CD8-positive, alpha-beta memory T cell (primary cell): Measurements from ENCODE around the gene TMEM109. TPM values are rescaled to one million over a fixed set of nuclear protein-coding genes. Genes with fewer than 3 reads are reported as not detected.

ENCODE experiments used
- CTCF ChIA-PET: fragments of 350-600 bp; sonication (Branson Sonifier 250); formaldehyde crosslinking; loops from one replicate; lab custom pipeline; 2021; ENCODE audit warnings: antibody characterized with exemption; lab: Charles Lee
- POLR2A ChIA-PET: fragments of 350-600 bp; sonication (Branson Sonifier 250); formaldehyde crosslinking; loops from one replicate; lab custom pipeline; 2021; ENCODE audit warnings: antibody characterized with exemption; lab: Charles Lee
- DNase-seq, 5 donors: peaks; one replicate each; pipeline versions ENCODE4 v3.0.0 to v3.0.0-alpha.2; 2020 to 2022; ENCODE audit warnings: mixed read lengths in 1 of 5
- H3K27ac ChIP-seq: one replicate; pipeline ENCODE4 v1.7.0; 2013; ENCODE audit warnings: low read depth, mild to moderate bottlenecking, low read length, moderate library complexity
- H3K27me3 ChIP-seq: 2 replicates; pipeline ENCODE4 v1.7.0; 2013; ENCODE audit warnings: low read length, mild to moderate bottlenecking; ENCODE audit not compliant: insufficient read depth, poor library complexity, severe bottlenecking
- H3K36me3 ChIP-seq: 2 replicates; pipeline ENCODE4 v1.7.0; 2013; ENCODE audit warnings: mild to moderate bottlenecking, low read length, moderate library complexity; ENCODE audit not compliant: insufficient read depth
- H3K4me1 ChIP-seq: 2 replicates; pipeline ENCODE4 v1.7.0; 2013; ENCODE audit warnings: mild to moderate bottlenecking, low read length, moderate library complexity; ENCODE audit not compliant: insufficient read depth
- H3K4me3 ChIP-seq: 2 replicates; pipeline ENCODE4 v1.7.0; 2013; ENCODE audit warnings: mild to moderate bottlenecking, low read length
- H3K9me3 ChIP-seq: 2 replicates; pipeline ENCODE4 v1.7.0; 2013; ENCODE audit warnings: mild to moderate bottlenecking, low read length
- H3K27ac Mint-ChIP-seq, 8 donors: one replicate each; pipeline ENCODE4 v1.8.0; 2020 to 2021; ENCODE audit warnings: mixed read lengths in 8 of 8, mild to moderate bottlenecking in 6 of 8, inconsistent platforms in 3 of 8, moderate library complexity in 3 of 8
- H3K27me3 Mint-ChIP-seq, 2 donors: one replicate each; pipeline ENCODE4 v1.8.0; 2020 to 2021; ENCODE audit warnings: mixed read lengths in 2 of 2, mild to moderate bottlenecking in 1 of 2, moderate library complexity in 1 of 2
- H3K36me3 Mint-ChIP-seq, 3 donors: one replicate each; pipeline ENCODE4 v1.8.0; 2020 to 2021; ENCODE audit warnings: mixed read lengths in 3 of 3, inconsistent platforms in 1 of 3, mild to moderate bottlenecking in 1 of 3
- H3K4me1 Mint-ChIP-seq, 3 donors: one replicate each; pipeline ENCODE4 v1.8.0; 2020 to 2021; ENCODE audit warnings: mixed read lengths in 3 of 3, inconsistent platforms in 1 of 3, mild to moderate bottlenecking in 1 of 3
- H3K4me3 Mint-ChIP-seq, 7 donors: one replicate each; pipeline ENCODE4 v1.8.0; 2020 to 2021; ENCODE audit warnings: mixed read lengths in 7 of 7, mild to moderate bottlenecking in 6 of 7, moderate library complexity in 4 of 7, inconsistent platforms in 2 of 7
- H3K9me3 Mint-ChIP-seq, 5 donors: one replicate each; pipeline ENCODE4 v1.8.0; 2020 to 2022; ENCODE audit warnings: mixed read lengths in 5 of 5, mild to moderate bottlenecking in 3 of 5, moderate library complexity in 2 of 5, inconsistent platforms in 1 of 5
- polyA plus RNA-seq: library from polyadenylated mRNA; unstranded; fragments of 300-500 nt; fragmentation: Illumina TruSeq; gene quantifications from one replicate; pipeline ENCODE4 v1.2.3, GENCODE V29; 2021
- total RNA-seq, 2 experiments: library from RNA; stranded (reverse); gene quantifications; one replicate each; pipeline ENCODE4 v1.2.3, GENCODE V29; 2021

Gene TMEM109
- total and polyA plus RNA-seq, 3 experiments from 2014 or later, result 144 to 396 (median 147) TPM

GRCh38 chr11:60874421-60875365, 39.3 kb upstream of the TMEM109 start:
- DNase-seq, result no peak
- CTCF ChIA-PET, result interaction anchor here (1.0 to 1.3 kb wide), 2 partner anchors 13 to 16 kb away, joined by 3 to 4 read pairs; no protein-coding TSS in a partner anchor
- peaks cover 14 to 41% (median 29%) of the 10 kb centered on the region in 3 donors for H3K4me1 Mint-ChIP-seq
- Histone ChIP-seq H3K4me1 (peaks cover 29% of the 10 kb centered on the region), H3K27ac (no peak overlapping the region), H3K27me3 (no peaks in the 10 kb centered on the region), H3K4me3 (no peak overlapping the region), H3K9me3 (no peaks in the 10 kb centered on the region), H3K36me3 (peaks cover under 1% of the 10 kb centered on the region)
- no peaks in the 10 kb centered on the region for H3K9me3 Mint-ChIP-seq
- no peak overlapping the region for H3K4me3 Mint-ChIP-seq
- H3K36me3 Mint-ChIP-seq, result peaks cover 0 to 24% (median 0%) of the 10 kb centered on the region in 3 donors
- H3K27ac Mint-ChIP-seq, result peak overlapping the region in 2 of 8 donors; percentile 18 to 52
- H3K27me3 Mint-ChIP-seq, result peaks cover 0 to under 1% of the 10 kb centered on the region in 2 donors
- POLR2A ChIA-PET, result no interaction called here

DNA sequence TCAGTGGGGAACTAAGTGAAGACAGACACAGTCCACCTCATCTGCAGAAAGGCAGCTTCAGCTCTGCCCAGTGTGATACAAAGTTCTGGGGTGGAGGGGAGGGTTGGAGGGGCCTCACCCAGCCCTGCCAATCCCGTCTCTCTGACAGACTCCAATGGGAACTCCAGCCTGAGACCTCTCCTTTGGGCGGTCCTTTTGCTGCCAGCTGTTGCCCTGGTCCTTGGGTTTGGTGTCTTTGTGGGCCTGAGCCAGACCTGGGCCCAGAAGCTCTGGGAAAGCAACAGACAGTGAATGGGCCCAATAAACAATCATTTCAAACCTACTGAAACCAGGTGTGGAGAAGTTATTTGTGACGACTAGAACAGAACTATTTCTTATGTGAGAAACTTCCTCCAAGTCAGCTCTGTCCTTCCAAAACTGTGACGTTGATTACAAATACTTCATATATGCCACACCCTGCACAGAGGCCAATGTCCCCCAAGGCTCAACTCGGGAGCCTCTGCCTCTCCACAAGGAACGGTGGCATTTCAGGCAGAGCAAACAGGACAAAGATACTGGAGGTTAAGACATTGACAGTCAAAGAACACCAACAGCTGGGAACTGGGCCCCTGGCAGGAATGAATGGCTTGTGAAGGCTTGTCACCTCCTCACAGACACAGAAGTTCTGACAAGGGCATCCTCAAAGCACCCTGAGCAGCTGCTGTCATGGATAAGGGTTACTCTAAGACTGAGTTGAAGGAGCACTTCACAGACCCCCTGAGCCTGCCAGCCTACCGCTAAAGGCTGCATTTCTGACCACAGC, 38.4 kb upstream of the TMEM109 start:
- CTCF ChIA-PET, result interaction anchor here (1.0 to 1.9 kb wide), 3 partner anchors 12 to 23 kb away, joined by 3 to 7 read pairs (median 4); no protein-coding TSS in a partner anchor
- Histone ChIP-seq H3K27me3 (no peaks in the 10 kb centered on the region), H3K9me3 (no peaks in the 10 kb centered on the region), H3K4me3 (no peak overlapping the region), H3K27ac (no peak overlapping the region), H3K4me1 (peaks cover 26% of the 10 kb centered on the region), H3K36me3 (peaks cover 9% of the 10 kb centered on the region)
- DNase-seq, result no peak
- Mint-ChIP-seq H3K36me3 (peaks cover 0 to 33% (median under 1%) of the 10 kb centered on the region in 3 donors), H3K4me1 (peaks cover 14 to 35% (median 28%) of the 10 kb centered on the region in 3 donors), H3K4me3 (no peak overlapping the region), H3K27me3 (no peaks in the 10 kb centered on the region), H3K27ac (no peak overlapping the region), H3K9me3 (no peaks in the 10 kb centered on the region)
- POLR2A ChIA-PET, result no interaction called here

- Histone ChIP-seq H3K36me3 (peaks cover 10% of the 10 kb centered on the region), H3K9me3 (no peaks in the 10 kb centered on the region), H3K27me3 (no peaks in the 10 kb centered on the region), H3K27ac (no peak overlapping the region), H3K4me1 (peaks cover 22% of the 10 kb centered on the region), H3K4me3 (no peak overlapping the region)
- Mint-ChIP-seq H3K9me3 (no peaks in the 10 kb centered on the region), H3K4me3 (no peak overlapping the region), H3K27me3 (no peaks in the 10 kb centered on the region), H3K4me1 (peaks cover 11 to 29% (median 23%) of the 10 kb centered on the region in 3 donors), H3K27ac (no peak overlapping the region), H3K36me3 (peaks cover 0 to 39% (median 4%) of the 10 kb centered on the region in 3 donors)
- ChIA-PET CTCF (interaction anchor here (1.9 kb wide), 1 partner anchor 23 kb away, joined by 7 read pairs; no protein-coding TSS in a partner anchor), POLR2A (no interaction called here)
- DNase-seq, result no peak
These were observed 37.8 kb upstream of the TMEM109 start for GRCh38 chr11:60876168-60876485.

DNA sequence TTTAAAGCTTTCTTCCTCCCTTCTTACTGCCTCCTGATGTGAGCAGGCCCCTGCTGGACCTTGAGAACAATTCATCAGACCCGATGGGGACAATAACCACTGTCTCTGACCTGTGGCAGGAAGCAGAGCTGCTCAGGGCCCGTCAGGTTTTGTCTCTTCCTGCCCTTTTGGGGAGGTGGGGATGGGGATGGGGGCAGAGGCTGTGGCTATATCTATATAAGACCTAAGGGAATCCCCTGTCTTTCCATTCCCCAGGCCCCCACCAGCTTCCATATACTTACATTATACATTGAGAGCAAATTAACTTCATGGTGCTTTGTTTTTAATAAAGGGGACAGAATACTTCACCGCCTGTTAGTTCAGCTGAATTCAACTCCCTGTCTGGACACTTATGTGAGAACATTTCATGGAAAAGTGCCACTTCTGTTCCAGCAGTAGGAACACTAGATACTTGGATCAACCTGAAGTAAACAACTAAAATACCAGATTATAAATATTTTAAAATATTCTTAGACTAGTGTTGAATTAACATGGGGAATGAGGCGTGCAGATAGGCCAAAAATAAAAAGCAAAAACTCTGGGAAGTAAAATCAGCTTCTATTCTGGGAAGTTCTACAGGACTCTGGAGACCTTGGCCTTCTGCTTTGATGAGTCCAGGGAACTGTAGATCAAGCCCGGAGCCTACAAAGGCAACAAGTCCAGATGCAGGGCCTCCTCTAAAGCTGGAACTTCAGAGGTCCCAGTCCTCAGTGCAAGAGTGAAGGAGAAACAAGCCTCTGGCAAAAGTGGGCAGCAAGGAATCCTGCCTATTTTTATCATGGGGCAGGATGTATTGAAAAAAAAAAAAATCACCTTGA, 35.5 kb upstream of the TMEM109 start:
- H3K27me3 Mint-ChIP-seq, result no peaks in the 10 kb centered on the region

GRCh38 chr11:60879104-60879503, 34.9 kb upstream of the TMEM109 start:
- H3K36me3 Mint-ChIP-seq, result peaks cover 0 to 65% (median 19%) of the 10 kb centered on the region in 3 donors
- H3K36me3 ChIP-seq, result peaks cover 10% of the 10 kb centered on the region
- H3K4me3 Mint-ChIP-seq, result no peak overlapping the region
- peaks cover 2 to 8% (median 3%) of the 10 kb centered on the region in 3 donors for H3K4me1 Mint-ChIP-seq
- no peak overlapping the region for H3K27ac ChIP-seq
- H3K27ac Mint-ChIP-seq, result no peak overlapping the region
- H3K27me3 Mint-ChIP-seq, result no peaks in the 10 kb centered on the region
- no peak overlapping the region for H3K4me3 ChIP-seq
- CTCF ChIA-PET, result interaction anchor here (1.0 to 1.6 kb wide), 2 partner anchors 8 to 22 kb away, joined by 3 read pairs; no protein-coding TSS in a partner anchor
- no peak for DNase-seq
- no peaks in the 10 kb centered on the region for H3K9me3 Mint-ChIP-seq
- no peaks in the 10 kb centered on the region for H3K9me3 ChIP-seq
- no peaks in the 10 kb centered on the region for H3K4me1 ChIP-seq
- POLR2A ChIA-PET, result no interaction called here
- H3K27me3 ChIP-seq, result no peaks in the 10 kb centered on the region

More for the DNA sequence above, 35.5 kb upstream of the TMEM109 start:
- Histone ChIP-seq H3K4me1 (peaks cover under 1% of the 10 kb centered on the region), H3K4me3 (no peak overlapping the region), H3K27ac (no peak overlapping the region), H3K36me3 (peaks cover 10% of the 10 kb centered on the region), H3K9me3 (no peaks in the 10 kb centered on the region), H3K27me3 (no peaks in the 10 kb centered on the region)
- Mint-ChIP-seq H3K4me3 (no peak overlapping the region), H3K36me3 (peaks cover 0 to 59% (median 16%) of the 10 kb centered on the region in 3 donors), H3K9me3 (no peaks in the 10 kb centered on the region), H3K27ac (peak overlapping the region in 2 of 8 donors; percentile 18 to 69), H3K4me1 (peaks cover 0 to 9% (median 5%) of the 10 kb centered on the region in 3 donors)
- DNase-seq, result no peak
- ChIA-PET CTCF (interaction anchor here (1.0 to 1.6 kb wide), 2 partner anchors 9 to 23 kb away, joined by 3 read pairs; no protein-coding TSS in a partner anchor), POLR2A (interaction anchor here (0.9 kb wide), 1 partner anchor 10 kb away, joined by 3 read pairs; no protein-coding TSS in a partner anchor)

DNA sequence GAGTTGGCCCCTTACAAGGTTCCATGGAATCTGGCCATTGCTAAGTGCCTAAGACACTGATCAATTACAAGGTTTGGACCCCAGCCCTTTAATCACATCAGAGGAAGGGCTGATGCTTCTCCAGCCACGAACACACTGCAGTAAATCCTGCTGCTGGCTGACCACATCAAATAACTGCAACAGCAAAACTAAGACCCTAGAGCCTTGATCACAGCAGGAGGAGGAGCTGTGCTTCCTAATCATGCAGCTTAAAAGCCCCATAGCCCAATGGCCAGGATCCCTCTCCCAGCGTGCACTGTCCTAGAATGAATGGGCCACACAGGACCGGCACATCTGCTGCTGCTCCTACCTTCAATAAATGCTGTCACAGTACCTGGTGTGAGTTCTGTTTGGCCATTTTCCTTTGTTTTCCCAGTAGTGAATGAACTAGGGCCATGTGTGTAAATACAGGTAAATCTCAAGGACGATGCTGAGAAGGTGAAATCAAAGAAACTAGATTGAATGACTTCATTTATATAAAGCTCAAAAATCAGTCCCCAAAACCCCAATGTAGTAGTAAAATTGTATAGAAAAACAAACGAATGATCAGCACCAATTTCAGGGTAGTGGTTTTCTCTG, 33.9 kb upstream of the TMEM109 start:
- Mint-ChIP-seq H3K4me3 (no peak overlapping the region), H3K4me1 (peaks cover 0 to 6% (median 2%) of the 10 kb centered on the region in 3 donors), H3K27me3 (no peaks in the 10 kb centered on the region), H3K9me3 (no peaks in the 10 kb centered on the region), H3K27ac (peak overlapping the region in 1 of 8 donors; percentile 29), H3K36me3 (peaks cover 0 to 67% (median 21%) of the 10 kb centered on the region in 3 donors)
- Histone ChIP-seq H3K4me3 (no peak overlapping the region), H3K27me3 (no peaks in the 10 kb centered on the region), H3K27ac (no peak overlapping the region), H3K9me3 (no peaks in the 10 kb centered on the region), H3K4me1 (no peaks in the 10 kb centered on the region), H3K36me3 (peaks cover 10% of the 10 kb centered on the region)
- DNase-seq, result no peak
- POLR2A ChIA-PET, result no interaction called here
- CTCF ChIA-PET, result no interaction called here
